T-helper 2 cell treated with Interferon-gamma antibody and Interleukin-4, amounts not matched to agents 5 μg/mL and 100 μg/mL, for 36 hours (primary cell): Measurements from ENCODE around the gene ENPP1.
"Not testable (repeated sequence)": the region's sequence is repeated elsewhere in the genome, so short reads cannot be mapped to it uniquely, and the experiment has no call there.

Source experiments
- DNase-seq: peaks from one replicate; pipeline ENCODE4 v3.0.0; 2021; ENCODE audit warnings: low spot score
- H3K27ac Mint-ChIP-seq: one replicate; pipeline ENCODE4 v1.8.0; 2021; ENCODE audit warnings: mild to moderate bottlenecking, mixed read lengths
- H3K27me3 Mint-ChIP-seq: one replicate; pipeline ENCODE4 v1.8.0; 2021; ENCODE audit warnings: low read depth, mixed read lengths
- H3K36me3 Mint-ChIP-seq: one replicate; pipeline ENCODE4 v1.8.0; 2021; ENCODE audit warnings: low read depth, mixed read lengths
- H3K4me1 Mint-ChIP-seq: one replicate; pipeline ENCODE4 v1.8.0; 2021; ENCODE audit warnings: low read depth, mixed read lengths
- H3K4me3 Mint-ChIP-seq: one replicate; pipeline ENCODE4 v1.8.0; 2022; ENCODE audit warnings: mild to moderate bottlenecking, moderate library complexity, mixed read lengths
- H3K9me3 Mint-ChIP-seq: one replicate; pipeline ENCODE4 v1.8.0; 2021; ENCODE audit warnings: mixed read lengths

ENPP1 gene

GRCh38 chr6:131849799-131850198, 42.0 kb downstream of the ENPP1 start:
- Mint-ChIP-seq H3K27me3 (peaks cover 4% of the 10 kb centered on the region), H3K36me3 (peaks cover 1% of the 10 kb centered on the region), H3K4me1 (no peaks in the 10 kb centered on the region), H3K27ac (no peak overlapping the region), H3K9me3 (no peaks in the 10 kb centered on the region), H3K4me3 (no peak overlapping the region)
- DNase-seq = no peak

- Mint-ChIP-seq H3K36me3 (peaks cover 1% of the 10 kb centered on the region), H3K4me3 (no peak overlapping the region), H3K27me3 (no peaks in the 10 kb centered on the region)
These were observed 43.4 kb downstream of the ENPP1 start for GRCh38 chr6:131851049-131851769.

GRCh38 chr6:131852200-131852599, 44.4 kb downstream of the ENPP1 start:
- no peaks in the 10 kb centered on the region for H3K9me3 Mint-ChIP-seq
- H3K27me3 Mint-ChIP-seq = no peaks in the 10 kb centered on the region
- no peak overlapping the region for H3K4me3 Mint-ChIP-seq
- no peaks in the 10 kb centered on the region for H3K4me1 Mint-ChIP-seq
- no peak overlapping the region for H3K27ac Mint-ChIP-seq
- no peak for DNase-seq
- peaks cover 1% of the 10 kb centered on the region for H3K36me3 Mint-ChIP-seq

More at GRCh38 chr6:131851049-131851769, 43.4 kb downstream of the ENPP1 start:
- no peak for DNase-seq
- no peaks in the 10 kb centered on the region for H3K9me3 Mint-ChIP-seq
- no peak overlapping the region for H3K27ac Mint-ChIP-seq
- no peaks in the 10 kb centered on the region for H3K4me1 Mint-ChIP-seq

GRCh38 chr6:131854803-131855202, 47.0 kb downstream of the ENPP1 start:
- H3K36me3 Mint-ChIP-seq = peaks cover 1% of the 10 kb centered on the region
- H3K4me1 Mint-ChIP-seq = peaks cover 1% of the 10 kb centered on the region
- no peaks in the 10 kb centered on the region for H3K9me3 Mint-ChIP-seq
- DNase-seq = no peak
- no peaks in the 10 kb centered on the region for H3K27me3 Mint-ChIP-seq
- H3K4me3 Mint-ChIP-seq = no peak overlapping the region
- H3K27ac Mint-ChIP-seq = no peak overlapping the region

- Mint-ChIP-seq H3K4me1 (peaks cover 3% of the 10 kb centered on the region), H3K4me3 (no peak overlapping the region), H3K36me3 (no peaks in the 10 kb centered on the region), H3K27ac (no peak overlapping the region), H3K9me3 (no peaks in the 10 kb centered on the region), H3K27me3 (no peaks in the 10 kb centered on the region)
- no peak for DNase-seq
These were observed 51.1 kb downstream of the ENPP1 start for GRCh38 chr6:131858765-131859415.

- H3K27ac Mint-ChIP-seq, H3K4me3 Mint-ChIP-seq, DNase-seq, H3K4me1 Mint-ChIP-seq, H3K9me3 Mint-ChIP-seq, H3K36me3 Mint-ChIP-seq, H3K27me3 Mint-ChIP-seq: not testable (repeated sequence)
These were observed 51.8 kb downstream of the ENPP1 start for GRCh38 chr6:131859658-131860057.

GRCh38 chr6:131861381-131861780, 53.6 kb downstream of the ENPP1 start:
- peaks cover 3% of the 10 kb centered on the region for H3K27me3 Mint-ChIP-seq
- no peak for DNase-seq
- peaks cover 5% of the 10 kb centered on the region for H3K4me1 Mint-ChIP-seq
- H3K9me3 Mint-ChIP-seq = no peaks in the 10 kb centered on the region
- no peak overlapping the region for H3K4me3 Mint-ChIP-seq
- H3K36me3 Mint-ChIP-seq = no peaks in the 10 kb centered on the region
- no peak overlapping the region for H3K27ac Mint-ChIP-seq

GRCh38 chr6:131862476-131862875, 54.7 kb downstream of the ENPP1 start:
- Mint-ChIP-seq H3K4me3 (no peak overlapping the region), H3K9me3 (no peaks in the 10 kb centered on the region), H3K27ac (no peak overlapping the region), H3K27me3 (peaks cover 6% of the 10 kb centered on the region), H3K36me3 (no peaks in the 10 kb centered on the region), H3K4me1 (peaks cover 5% of the 10 kb centered on the region)
- no peak for DNase-seq

GRCh38 chr6:131867744-131868143, 59.9 kb downstream of the ENPP1 start:
- H3K4me1 Mint-ChIP-seq = peaks cover 4% of the 10 kb centered on the region
- H3K27me3 Mint-ChIP-seq = peaks cover 10% of the 10 kb centered on the region

GRCh38 chr6:131868836-131869235, 61.0 kb downstream of the ENPP1 start:
- H3K9me3 Mint-ChIP-seq = no peaks in the 10 kb centered on the region
- no peak for DNase-seq
- H3K36me3 Mint-ChIP-seq = no peaks in the 10 kb centered on the region
- no peak overlapping the region for H3K27ac Mint-ChIP-seq
- H3K27me3 Mint-ChIP-seq = peaks cover 10% of the 10 kb centered on the region
- no peak overlapping the region for H3K4me3 Mint-ChIP-seq
- peaks cover 2% of the 10 kb centered on the region for H3K4me1 Mint-ChIP-seq

More at GRCh38 chr6:131867744-131868143, 59.9 kb downstream of the ENPP1 start:
- H3K36me3 Mint-ChIP-seq = no peaks in the 10 kb centered on the region
- H3K9me3 Mint-ChIP-seq = no peaks in the 10 kb centered on the region
- no peak overlapping the region for H3K4me3 Mint-ChIP-seq
- no peak overlapping the region for H3K27ac Mint-ChIP-seq
- no peak for DNase-seq

- Mint-ChIP-seq H3K4me1 (peaks cover 2% of the 10 kb centered on the region), H3K4me3 (no peak overlapping the region), H3K27ac (no peak overlapping the region), H3K27me3 (peaks cover 4% of the 10 kb centered on the region), H3K36me3 (no peaks in the 10 kb centered on the region), H3K9me3 (no peaks in the 10 kb centered on the region)
- no peak for DNase-seq
These were observed 67.8 kb downstream of the ENPP1 start for GRCh38 chr6:131875647-131876046.

- no peaks in the 10 kb centered on the region for H3K9me3 Mint-ChIP-seq
- H3K36me3 Mint-ChIP-seq = no peaks in the 10 kb centered on the region
- no peak overlapping the region for H3K4me3 Mint-ChIP-seq
- DNase-seq = no peak
- H3K27ac Mint-ChIP-seq = no peak overlapping the region
- H3K4me1 Mint-ChIP-seq = peaks cover 4% of the 10 kb centered on the region
- H3K27me3 Mint-ChIP-seq = peaks cover under 1% of the 10 kb centered on the region
These were observed 68.7 kb downstream of the ENPP1 start for GRCh38 chr6:131876545-131876944.

GRCh38 chr6:131877999-131878789, 70.4 kb downstream of the ENPP1 start:
- no peaks in the 10 kb centered on the region for H3K36me3 Mint-ChIP-seq
- no peak overlapping the region for H3K4me3 Mint-ChIP-seq
- no peak for DNase-seq
- no peaks in the 10 kb centered on the region for H3K27me3 Mint-ChIP-seq
- H3K4me1 Mint-ChIP-seq = peaks cover 4% of the 10 kb centered on the region
- no peak overlapping the region for H3K27ac Mint-ChIP-seq
- H3K9me3 Mint-ChIP-seq = no peaks in the 10 kb centered on the region

GRCh38 chr6:131883016-131883415, 75.2 kb downstream of the ENPP1 start:
- H3K9me3 Mint-ChIP-seq = no peaks in the 10 kb centered on the region
- H3K4me1 Mint-ChIP-seq = peaks cover 8% of the 10 kb centered on the region
- no peak overlapping the region for H3K4me3 Mint-ChIP-seq
- no peak for DNase-seq
- H3K27me3 Mint-ChIP-seq = no peaks in the 10 kb centered on the region
- no peak overlapping the region for H3K27ac Mint-ChIP-seq
- H3K36me3 Mint-ChIP-seq = peaks cover 4% of the 10 kb centered on the region
